CD4-positive, alpha-beta T cell treated with Interleukin-15 for 4 hours (primary cell): ENCODE data around the gene HM13.
"Not testable (repeated sequence)": the region's sequence is repeated elsewhere in the genome, so short reads cannot be mapped to it uniquely, and the experiment has no call there.

ENCODE experiments used
- DNase-seq: peaks from one replicate; pipeline ENCODE4 v3.0.0-alpha.2; 2020; ENCODE audit warnings: low spot score

The HM13 gene

DNA sequence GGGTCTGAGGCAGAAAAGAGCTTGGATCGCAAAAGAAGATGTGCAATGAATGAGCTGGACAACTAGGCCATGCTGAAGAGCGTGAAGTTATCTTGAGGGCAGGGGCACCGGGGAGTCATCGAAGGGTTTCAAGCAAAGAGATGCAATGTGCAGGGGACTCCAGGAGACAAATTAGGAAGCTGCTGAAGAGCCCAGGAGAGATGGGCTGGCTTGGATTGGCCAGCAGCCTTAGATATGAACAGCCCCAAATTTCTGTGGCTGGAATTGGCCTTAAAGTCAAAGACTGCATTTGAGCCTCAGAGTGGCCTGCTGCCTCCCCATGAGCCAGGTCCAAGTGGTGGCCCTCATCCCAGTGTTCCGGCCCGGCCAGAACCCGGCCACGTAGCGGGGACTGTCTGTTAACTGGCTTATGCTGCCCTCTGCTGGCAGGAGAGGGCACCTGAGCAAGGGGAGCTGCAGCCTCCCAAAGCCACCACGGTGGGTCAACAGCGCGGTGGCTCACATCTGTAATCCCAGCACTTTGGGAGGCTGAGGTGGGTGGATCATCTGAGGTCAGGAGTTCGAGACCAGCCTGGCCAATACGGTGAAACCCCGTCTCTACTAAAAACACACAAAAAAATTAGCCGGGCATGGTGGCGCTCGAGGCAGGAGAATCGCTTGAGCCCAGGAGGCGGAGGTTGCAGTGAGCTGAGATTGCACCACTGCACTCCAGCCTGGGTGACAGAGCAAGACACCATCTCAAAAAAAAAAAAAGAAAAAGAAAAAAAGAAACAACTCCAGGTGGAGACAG lies 11.2 kb upstream of the HM13 start:
- DNase-seq: peak; percentile 69

DNA sequence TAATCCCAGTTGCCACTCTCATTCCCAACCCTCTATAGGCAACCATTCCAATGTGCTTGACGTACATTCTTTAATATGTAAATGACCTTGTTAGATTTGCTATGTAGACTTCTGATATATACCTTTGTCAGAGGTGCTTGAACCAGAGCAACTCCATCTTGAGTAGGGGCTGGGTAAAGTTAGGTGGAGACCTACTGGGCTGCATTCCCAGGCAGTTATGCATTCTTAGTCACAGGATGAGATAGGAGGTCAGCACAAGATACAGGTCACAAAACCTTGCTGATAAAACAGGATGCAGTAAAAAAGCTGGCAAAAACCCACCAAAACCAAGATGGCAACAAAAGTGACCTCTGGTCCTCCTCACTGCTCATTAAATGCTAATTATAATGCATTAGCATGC lies 8.3 kb upstream of the HM13 start:
- no peak for DNase-seq

DNA sequence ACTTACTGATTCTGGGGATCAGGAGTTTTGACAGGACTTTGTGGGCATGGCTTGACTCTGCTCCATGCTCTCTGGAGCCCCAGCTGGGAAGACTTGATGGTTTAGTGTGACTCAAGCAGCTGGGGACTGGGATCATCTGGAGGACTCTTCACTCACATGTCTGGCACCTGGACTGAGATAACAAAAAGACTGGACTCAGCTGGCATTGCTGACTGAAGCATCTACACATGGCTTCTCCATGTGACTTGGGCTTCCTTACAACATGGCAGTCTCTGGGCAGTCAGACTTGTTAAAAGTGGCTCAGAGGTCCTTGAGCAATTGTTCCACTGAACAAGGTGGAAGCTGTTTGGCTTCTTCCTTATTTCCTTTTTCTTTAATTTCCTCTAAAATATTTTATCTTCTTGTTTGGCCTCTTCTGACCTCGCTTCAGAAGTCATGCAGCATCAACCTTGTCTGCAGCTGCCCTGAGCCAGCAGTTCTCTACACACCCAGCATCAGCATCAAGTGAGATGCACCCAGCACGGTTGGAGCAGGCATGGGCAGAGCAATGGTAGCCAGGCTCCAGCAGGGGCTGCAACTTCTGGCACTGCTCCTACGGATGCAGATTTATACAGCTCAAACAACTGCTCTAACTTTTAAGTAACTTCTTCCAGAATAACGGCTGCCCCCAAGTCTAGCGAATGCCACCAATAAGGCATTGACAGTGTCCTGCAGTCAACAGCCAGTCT lies 5.6 kb upstream of the HM13 start:
- no peak for DNase-seq

DNA sequence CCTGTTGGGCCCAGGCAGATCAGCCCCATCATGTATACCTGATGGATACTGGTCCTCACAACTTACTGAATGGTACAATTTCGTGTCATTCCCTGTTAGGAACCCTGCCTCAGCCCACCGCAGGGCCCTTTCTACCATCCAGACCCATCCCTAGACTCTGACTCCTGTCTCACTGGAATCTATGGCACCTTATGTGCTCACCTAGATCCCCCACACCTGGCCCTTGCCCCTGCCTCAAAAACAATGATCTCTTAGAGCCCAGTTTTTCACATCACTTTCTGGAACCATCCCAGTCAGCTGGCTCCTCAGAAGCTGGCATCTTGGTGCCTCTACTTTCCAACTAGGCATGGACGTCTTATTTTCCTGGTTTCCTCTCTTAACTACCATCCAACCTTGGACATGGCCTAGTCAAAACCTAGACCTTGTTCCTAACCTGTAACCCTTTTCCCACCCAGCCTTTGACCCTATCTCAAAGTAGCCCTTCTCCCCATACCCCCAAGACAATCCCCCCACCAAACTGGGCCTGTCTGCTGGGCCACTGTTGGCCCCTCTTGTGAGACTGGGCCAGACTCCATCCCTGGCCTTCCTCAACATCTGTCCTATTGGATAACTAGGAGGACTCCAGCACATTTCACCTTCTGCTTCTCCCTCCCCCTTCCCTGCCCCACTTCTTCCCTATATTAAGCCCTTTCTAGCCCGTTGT lies 981 bp downstream of the HM13 start:
- DNase-seq: no peak

DNA sequence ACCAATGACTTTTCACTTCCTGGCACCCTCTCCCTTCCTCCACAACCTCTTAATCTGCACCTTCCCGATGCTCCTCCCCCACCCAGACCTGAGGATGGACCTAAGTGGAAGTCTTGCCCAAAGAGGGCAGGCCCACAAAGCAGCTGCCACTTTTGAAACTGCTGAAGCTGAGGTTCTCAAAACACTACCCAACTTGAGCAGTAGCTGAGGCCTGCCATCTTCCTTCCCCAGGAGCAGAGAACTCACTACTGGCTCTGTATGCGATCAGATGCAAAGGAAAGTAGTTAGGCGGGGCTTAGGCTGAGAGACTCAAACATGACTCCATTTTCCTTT lies 1.5 kb downstream of the HM13 start:
- peak; percentile 13 for DNase-seq

DNA sequence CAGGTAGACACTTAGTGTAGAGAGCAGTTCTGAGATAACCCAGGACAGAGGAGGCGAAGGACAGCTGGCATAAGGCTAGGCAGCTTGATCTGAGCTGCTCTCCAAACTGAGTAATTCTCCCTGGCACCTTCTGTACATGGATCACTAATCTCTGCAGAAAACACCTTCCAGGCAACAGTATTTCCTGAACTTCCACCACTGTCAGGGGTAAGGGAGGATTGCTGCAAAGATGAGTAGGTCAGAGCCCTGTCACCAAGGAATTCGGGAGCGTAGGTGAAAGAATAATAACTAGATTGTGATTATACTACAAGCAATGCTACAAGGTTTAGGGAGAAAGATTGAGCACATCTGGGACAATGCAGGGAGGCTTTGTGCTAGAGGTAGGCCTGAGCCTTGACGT lies 1.9 kb downstream of the HM13 start:
- DNase-seq: no peak

DNA sequence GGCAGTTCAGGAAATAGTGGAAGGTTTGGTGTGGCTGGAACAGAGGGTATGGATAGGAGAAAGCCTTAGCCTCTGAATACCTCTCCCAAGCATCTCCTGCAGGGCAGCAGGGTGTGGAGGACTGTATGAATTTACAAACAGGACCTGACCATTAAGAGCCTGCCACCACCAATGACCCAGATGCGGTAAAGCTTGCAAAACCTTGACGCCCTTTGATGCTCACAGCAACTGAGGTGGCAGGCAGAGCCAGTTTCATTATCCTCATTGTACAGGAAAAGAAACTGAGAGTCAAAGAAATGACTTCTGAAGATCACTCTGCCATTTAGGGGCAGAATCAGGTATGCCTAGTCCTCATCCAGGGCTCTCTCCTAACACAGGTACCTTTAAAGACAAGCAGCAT lies 2.4 kb downstream of the HM13 start:
- DNase-seq: peak; percentile 6

DNA sequence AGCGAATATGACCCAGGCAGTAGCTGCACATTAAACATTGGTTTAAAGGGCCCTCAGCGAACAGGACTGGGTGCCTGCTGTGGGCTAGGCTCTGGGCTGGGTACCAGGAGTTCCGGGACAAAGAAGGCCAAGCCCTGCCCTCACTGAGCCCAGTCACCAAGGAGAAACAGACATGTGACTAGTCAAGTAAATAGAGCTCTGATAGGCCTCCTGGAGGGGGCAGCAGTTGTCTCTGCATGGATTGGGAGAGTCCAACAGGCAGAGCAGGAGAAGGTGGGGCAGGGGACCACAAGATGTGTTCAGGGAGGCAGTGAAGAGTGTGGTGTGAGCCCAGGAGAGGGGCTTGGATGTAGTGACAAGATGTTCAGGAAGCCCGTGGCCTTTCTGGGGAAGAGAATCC lies 3.1 kb downstream of the HM13 start:
- no peak for DNase-seq

DNA sequence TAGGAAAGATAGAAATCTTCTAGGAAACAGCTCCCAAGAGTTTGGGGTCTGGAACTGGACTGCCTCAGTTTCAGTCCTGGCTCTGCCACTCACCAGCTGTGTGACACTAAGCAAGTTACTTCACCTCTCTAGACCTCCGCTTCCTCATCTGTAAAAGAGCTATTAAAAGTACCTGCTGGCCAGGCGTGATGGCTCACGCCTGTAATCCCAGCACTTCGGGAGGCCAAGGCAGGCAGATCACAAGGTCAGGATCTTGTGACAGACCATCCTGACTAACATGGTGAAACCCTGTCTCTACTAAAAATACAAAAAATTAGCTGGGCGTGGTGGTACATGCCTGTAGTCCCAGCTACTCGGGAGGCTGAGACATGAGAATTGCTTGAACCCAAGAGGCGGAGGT lies 7.0 kb downstream of the HM13 start:
- not testable (repeated sequence) for DNase-seq

DNA sequence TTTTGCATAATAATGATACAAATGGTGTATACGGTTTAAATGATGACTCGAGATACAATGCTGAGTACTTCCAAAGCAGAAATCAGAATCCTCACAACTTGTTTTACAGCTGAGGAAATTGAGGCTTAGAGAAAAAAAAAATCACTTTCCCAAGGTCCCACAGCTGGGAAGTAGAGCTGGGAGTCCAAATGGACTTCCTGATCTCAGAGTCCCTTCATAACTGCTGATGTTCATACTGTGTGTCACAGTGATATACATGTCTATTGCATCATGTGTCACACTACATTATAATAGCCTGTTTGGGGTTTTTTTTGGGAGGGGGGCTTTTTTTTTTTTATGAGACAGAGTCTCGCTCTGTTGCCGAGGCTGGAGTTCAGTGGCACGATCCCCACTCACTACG lies 8.5 kb downstream of the HM13 start:
- no peak for DNase-seq

DNA sequence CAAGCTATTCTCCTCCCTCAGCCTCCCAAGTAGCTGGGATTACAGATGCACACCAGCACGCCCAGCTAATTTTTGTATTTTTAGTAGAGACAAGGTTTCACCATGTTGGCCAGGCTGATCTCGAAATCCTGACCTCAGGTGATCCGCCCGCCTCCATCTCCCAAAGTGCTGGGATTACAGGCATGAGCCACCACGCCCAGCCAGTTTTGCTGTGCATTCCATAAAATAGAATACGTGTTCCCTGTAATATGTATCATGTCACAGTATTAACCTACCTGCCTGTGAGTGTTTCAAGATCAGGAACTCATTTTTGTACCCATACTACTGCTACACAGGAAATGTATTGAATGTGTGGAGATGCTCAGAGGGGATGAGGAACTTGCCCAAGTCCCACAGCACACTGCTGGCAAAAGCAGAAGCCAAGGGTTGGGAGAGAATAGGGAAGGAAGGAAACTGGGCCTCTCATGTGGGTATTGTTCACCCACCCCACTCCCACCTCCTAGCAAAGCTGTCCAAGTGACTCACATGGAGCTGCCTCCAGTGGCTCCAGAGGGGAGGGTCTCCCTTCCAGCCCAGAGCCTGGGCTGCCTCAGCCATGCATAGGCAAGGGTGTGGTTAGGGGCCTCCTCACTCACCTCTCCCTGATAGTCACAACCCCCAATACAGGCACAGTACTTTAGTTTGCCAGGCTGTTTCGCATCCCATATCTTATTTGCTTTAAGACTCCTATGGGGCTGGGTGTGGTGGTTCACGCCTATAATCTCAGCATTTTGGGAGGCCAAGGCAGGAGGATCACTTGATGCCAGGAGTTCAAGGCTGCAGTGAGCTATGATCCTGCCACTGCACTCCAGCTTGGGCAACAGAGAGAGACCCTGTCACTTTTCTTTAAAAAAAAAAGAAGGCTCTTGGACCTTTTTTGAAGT lies 9.4 kb downstream of the HM13 start:
- DNase-seq: peak; percentile 9

DNA sequence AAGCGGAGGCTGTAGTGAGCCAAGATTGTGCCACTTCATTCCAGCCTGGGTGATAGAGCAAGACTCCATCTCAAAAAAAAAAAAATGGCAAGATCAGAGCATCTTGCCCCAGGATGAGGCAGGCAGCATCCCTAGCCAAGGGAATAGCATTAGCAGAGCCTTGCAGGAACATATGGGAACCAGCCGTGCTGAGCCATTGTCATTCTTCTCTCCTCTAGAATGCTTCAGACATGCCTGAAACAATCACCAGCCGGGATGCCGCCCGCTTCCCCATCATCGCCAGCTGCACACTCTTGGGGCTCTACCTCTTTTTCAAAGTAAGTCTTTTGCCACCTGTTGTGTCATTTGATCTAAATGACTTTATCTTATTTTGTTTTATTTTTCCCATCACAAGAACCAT lies 13.0 kb downstream of the HM13 start:
- DNase-seq: no peak

DNA sequence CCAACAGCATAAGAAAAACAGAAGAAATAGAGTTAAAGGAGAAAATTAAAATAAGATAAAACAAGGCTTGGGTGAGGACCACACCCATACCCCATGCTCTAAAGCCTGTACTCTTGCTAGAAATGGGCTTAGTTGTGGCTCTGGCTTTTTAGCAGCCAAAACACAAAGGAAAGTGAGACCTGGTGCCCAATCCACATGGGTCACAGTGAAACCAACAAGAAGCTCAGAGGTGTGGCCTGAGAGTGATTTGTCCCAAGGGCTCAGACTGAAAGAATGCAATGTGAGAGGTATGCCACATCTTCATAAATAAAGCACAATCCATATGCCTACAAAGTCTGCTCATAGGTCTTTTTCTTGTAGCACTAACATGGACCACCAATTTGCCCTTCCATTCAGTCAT lies 21.1 kb downstream of the HM13 start:
- DNase-seq: no peak

DNA sequence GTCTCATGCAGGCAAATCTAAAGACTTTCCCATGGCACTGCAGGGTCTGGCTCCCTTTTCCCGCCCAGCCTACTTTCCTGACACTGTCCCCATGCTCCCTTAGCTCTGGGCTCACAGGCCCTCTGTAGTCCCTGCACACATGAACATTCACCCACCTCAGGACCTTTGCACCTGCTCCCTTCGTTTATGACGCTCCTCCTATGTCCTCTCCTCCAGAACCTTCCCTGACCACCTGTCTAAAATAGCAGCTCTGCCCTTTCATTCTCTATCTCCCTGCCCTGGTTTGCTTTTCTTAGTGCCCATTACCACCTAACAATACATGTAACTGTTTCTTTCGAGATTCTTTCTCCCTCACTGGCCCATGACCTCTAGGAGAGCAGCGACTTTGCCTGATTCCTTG lies 22.3 kb downstream of the HM13 start:
- DNase-seq: no peak

DNA sequence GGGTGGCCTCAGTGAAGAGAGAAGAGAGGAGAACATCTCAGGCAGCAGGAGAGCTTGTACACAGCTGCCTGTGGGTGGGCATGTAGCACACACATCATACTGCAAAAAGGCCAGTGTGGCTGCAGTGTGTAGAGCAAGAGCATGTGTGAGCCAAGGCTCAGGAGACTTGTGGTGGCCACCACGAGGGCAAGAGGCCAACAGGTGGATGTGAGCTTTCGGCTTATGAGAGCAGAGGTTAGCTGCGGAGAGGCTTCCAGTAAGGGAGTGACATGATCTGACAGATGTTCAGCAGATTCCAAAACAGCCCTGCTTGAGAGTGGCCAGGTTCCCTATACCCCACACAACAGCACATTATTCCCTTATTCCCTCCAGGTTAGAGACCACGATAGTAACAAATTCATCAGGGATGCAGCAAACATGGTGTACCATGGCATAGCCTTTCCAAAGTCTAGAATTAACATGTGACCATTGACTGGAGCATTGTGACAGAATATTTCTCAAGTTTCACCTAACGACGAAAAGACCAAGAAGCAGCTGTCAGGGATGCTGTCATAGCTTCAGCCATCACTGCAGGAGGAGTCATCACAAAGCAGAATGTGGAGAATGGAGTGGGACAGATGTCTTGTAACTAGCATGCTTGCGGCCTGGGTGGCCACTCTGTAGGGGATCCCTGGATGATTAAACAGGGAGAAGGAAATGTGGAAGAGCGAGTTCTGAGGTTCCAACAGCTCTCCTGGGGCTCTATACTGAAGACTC lies 23.1 kb downstream of the HM13 start:
- DNase-seq: no peak

DNA sequence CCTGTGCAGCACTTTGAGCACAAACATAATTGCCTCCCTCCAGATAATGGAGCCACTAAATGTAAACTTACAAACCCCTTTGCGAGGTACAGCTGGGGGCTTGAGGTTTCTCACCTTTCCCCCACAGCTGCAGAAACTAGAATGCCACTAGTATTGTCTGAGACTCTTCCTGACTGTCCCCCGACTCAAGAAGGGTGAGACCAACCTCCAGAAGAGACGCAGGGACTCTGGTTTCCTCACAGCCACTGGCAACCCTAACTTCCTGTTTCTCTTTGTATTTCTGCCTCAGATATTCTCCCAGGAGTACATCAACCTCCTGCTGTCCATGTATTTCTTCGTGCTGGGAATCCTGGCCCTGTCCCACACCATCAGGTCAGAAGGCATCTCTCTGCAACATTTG lies 23.6 kb downstream of the HM13 start:
- no peak for DNase-seq

DNA sequence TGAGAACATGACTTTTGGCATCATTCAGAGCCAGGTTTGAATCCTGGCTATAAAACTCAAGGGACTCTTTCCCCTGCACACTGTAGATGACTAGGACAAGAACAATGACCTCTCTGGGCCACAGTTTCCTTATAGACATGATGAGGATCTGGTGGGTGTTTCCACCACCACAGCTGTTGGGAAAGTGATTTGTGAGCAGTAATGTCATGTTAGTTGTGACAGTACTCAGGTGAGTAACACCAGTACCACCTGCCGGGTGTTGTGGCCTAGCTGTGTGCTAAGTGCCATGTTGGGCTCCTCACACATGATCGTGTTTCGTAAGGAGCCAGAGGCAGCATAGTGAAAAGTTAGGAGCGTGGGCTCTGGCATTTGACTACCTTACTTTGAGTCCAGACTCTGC lies 24.1 kb downstream of the HM13 start:
- DNase-seq: no peak

DNA sequence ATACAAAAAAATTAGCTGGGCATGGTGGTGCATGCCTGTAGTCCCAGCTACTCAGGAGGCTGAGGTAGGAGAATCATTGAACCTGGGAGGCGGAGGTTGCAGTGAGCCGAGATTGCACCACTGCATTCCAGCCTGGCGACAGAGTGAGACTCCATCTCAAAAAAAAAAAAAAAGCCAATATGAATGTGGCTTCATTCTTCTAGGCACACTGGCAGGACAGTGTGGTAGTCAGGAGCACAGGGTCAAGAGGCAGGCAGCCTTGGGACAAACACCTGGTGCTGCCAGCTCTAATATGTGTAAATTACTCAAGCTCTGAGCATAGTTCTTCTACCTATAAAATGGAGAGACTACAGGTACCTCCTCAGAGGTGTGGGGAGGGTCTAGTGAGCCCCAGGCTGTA lies 25.4 kb downstream of the HM13 start:
- not testable (repeated sequence) for DNase-seq

DNA sequence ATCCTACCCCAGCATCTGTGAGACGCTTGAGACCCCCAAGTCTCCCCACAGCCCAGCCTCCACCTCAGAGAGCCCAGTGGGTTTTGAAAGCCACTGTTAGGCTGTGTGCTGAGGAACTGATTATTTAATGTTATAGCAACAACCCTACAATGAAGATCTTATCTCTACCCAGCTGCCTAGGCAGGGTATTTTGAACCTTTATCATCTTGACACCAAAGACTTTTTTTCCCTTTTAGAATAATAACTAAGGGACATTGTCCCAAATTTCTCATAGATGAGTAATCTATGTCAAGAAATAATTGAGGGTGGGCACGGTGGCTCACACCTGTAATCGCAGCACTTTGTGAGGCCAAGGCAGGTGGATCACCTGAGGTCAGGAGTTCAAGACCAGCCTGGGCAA lies 26.2 kb downstream of the HM13 start:
- no peak for DNase-seq

DNA sequence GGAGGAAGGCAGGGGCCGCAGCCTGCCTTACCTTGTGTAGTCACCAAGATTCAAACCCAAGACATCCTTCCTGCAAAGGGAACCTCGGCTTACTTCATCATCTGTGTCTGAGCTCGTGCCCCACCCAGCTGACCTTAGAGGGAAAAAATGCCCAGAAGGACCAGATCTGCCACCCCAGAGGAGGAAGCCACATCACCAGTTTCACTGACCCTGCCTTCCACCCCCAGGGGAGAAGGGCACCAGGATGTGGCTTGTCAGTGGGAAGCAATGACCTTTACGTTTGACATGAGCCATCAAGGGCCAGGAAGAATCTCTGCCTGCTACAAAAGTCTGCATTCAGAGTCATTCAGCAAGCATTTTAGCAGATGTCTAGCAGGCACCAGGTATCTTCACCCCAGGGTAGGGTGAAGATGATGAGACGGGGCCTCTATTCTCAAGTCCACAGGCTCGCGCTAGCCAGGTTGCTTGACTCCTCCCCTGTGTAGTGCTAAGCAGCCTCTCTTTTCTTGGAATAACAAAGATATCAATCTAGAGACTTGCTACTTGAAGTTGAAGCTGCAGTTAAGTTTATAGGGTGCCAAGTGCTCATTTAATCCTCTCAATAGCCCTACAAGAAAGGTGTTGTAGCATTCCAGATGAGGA lies 28.1 kb downstream of the HM13 start:
- DNase-seq: no peak

DNA sequence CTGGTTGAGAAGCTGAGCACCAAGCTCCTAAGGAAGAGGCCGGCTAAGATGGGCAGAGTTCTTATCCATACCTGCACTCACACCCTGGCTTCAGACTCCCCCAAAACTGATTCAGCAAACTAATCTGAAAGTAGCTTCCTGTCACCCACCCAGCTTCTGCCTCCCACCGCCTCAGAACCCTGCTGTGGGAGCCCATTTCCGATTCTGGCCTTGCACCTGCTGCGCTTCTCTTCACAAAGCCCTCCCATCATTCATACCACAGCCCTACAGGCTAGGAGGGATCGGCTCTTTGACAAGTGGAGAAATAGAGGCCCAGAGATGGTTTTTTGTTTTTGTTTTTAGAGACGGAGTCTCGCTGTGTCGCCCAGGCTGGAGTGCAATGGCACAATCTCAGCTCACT lies 28.7 kb downstream of the HM13 start:
- no peak for DNase-seq
